Measurements from ENCODE around the gene C19orf85.
"Not testable (repeated sequence)": the region's sequence is repeated elsewhere in the genome, so short reads cannot be mapped to it uniquely, and the experiment has no call there.

The C19orf85 gene

DNA sequence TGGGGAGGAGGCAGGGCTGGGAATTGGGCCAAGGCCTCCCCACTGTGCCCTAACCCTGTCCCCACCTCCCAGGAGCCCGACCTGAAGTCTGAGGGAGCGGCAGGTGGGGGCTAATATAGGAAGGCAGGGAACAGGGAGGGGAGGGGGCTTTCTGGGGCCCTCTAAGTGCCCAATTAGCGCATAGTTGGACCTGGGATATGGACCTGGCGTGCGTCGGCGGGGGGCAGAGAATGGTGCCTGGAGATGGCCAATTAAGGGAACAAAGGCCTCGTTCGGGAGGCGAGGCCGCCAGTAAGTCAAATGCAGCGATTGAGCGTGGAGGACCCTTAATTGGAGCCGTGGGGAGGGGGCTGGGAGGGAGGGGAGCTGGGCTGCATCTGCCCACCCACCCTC is at the start of gene C19orf85:
Gene C19orf85, minus strand, starts transcription at position 90 of the 393 bp plus-strand sequence. CDS start 197 bp downstream, outside the sequence.
- no peak for DNase-seq

DNA sequence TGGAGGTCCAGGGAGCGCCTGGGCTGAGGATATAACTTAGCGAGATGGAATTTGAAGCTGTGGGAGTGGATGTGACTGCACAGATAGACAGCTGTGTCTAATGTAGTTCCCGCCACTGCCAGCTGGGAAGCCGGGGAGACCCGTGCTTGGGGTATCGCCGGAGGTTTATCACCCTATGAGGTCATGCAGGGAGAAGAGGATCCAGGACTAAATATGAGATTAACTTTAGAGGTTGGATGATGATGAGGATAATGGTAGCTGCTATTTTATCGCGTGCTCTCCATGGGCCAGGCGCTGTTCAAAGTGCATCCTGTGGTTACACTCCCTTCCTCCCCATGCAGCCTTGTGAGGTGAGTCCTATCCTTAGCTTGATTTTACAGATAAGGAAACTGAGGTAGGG is 43.6 kb upstream of the C19orf85 start:
- no peak for DNase-seq

DNA sequence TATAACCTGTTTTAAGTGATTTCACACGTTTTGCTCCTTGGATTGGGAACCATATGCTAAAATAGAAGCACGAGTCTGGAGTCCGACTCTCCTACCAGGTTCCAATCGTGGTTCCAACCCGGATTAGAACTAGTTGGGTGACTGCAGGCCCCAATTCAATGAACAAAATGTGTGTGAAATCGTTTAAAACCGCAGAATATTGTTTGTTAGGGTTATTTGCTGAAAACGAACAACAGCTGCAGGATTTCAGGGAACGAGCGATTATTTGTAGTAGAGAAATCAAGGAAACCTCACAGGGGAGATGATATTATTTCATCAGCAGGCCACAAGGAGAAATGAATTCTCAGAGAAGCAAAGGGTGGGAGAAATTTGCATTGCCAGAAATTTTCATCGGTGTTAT is 40.4 kb upstream of the C19orf85 start:
- DNase-seq, result no peak

DNA sequence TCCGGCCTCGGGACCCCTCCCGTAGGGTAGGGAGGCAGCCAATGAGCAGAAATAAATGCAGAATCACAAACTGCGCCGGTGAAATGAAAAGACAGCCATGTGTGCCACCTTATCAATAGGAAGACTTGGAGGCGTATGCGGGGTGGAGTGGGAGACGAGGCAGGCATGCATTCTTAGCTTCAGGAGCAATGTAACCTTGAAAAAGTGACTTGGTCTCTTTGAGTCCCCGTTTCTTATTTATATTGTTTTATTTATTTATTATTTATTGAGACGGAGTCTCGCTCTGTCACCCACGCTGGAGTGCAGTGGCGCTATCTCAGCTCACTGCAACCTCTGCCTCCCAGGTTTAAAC is 39.7 kb upstream of the C19orf85 start:
- no peak for DNase-seq

DNA sequence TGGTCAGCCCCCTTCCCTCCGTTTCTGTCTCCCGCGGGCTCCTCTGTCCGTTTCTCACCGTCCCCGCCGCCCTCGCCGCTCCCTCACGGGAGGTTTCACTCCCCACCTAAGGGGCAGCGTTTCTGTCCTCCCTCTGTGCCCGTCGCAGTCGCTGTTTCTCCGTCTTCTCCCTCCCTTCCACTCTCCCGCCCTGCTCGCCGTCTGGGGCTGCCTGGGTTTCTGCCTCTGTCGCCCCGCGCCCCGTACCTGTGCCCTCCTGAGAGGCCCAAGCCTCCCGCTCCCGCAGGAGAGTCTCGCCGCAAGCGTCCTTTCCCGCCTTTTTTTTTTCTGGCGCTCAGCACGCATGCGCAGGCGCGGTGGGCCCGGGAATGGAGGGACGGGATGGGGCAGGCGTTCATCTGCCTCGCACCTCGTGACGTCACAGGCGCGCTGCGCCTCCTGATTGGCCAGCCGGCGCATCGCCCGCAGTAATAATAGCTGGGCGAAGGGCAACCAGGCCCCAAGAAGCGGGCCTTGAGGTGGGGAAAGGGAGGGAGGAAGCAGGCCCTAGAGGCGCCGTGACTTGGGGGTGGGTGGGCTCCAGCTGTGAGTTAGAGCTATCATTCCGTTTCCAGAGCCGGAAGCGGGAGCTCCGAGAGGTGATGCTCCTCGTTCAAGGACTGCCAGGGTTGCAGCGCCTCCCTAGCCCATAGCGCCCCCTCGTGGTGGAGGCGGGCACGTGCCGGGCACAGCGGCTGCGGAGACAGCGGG is 39.1 kb upstream of the C19orf85 start:
- DNase-seq, result peak; percentile 88

DNA sequence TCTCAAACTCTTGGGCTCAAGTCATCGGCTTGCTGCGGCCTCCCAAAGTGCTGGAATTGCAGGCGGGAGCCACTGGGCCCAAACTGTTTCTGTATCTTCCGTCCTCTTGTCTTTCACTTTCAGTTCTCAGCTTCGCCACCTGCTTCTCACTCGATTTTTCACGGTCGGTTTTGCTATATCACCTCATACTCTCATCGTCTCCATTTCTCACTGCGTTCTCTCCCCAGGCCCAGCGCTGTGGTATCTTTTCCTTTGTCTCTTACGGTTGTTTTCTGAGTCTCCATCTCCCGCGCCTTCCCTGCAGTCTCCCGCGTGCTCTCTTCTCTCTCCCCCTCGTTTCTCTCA is 38.6 kb upstream of the C19orf85 start:
- DNase-seq, result no peak

DNA sequence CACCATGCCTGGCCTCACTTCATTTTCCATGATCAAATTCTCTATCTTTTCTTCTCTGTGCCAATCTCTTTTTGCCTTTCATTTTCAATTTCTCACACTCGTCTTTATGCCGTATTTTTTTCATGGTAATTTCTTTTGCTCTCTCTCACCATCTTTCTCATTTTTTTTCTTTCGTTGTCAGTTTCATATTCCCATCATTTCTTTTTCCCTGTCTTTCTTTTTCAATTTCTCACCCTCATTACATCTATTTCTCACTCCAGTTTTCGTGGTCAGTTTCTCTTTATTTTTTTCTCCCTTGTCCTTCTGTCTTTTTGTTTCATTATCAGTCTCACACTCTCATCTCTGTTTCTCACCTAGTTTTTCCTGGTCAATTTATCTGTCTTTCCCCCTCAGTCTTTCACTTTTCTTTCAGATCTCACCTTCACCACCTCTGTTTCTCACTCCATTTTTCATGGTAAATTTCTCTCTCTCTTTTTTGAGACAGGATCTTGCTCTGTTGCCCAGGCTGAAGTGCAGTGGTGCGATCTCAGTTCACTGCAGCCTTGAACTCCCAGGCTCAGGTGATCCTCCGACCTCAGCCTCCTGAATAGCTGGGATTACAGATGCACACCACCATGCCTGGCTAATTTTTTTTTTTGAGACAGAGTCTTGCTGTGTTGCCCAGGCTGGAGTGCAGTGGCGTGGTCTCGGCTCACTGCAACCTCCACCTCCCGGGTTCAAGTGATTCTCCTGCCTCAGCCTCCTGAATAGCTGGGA is 37.8 kb upstream of the C19orf85 start:
- no peak for DNase-seq

DNA sequence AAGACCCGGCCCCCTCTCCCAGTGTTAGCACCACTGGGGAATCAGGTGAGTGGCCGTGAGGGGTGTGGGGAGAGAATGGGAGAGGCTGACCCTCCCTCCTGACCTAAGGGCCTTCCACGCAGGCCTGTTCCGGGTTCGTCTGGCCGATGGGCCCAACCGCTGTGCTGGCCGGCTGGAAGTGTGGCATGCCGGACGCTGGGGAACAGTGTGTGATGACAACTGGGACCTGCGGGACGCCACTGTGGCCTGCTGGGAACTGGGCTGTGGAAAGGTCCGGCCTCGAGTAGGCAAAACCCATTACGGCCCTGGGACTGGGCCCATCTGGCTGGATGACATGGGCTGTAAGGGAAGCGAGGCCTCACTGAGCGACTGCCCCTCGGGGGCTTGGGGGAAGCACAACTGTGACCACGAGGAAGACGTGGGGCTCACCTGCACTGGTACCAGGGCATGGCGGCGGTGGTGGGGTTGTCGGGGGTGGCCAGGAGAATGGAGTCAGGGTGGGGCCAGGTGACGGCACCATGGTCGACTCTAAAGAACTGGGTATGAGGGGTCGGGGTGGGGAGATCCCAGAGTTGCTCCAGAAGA is 35.9 kb upstream of the C19orf85 start:
- DNase-seq, result no peak

DNA sequence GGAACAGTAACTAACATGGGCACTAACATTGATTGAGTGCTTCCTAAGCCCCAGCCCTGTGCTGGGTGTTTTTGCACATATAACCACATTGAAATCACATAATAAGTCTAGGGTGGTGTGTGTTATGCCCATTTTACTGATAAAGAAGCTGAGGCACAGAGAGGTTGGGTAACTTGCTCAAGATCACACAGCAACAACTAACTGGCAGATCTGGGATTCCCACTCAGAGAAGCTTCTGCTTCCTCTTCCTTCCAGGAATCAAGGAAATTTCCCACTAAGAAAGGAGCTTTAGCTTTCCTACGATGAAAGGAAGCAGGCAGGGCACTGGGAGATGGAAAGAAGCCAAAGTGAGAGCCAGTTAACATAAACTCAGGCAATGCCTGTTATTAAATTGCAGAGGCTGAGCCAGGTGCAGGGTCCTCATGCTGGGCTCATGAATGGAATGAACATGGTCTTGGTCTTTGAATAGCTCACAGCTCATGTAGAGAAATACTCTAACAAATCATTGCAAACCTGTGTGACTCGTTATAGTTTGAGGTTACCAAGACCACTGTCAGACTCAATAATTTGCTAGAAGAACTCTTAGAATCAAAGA is 33.8 kb upstream of the C19orf85 start:
- DNase-seq, result no peak

DNA sequence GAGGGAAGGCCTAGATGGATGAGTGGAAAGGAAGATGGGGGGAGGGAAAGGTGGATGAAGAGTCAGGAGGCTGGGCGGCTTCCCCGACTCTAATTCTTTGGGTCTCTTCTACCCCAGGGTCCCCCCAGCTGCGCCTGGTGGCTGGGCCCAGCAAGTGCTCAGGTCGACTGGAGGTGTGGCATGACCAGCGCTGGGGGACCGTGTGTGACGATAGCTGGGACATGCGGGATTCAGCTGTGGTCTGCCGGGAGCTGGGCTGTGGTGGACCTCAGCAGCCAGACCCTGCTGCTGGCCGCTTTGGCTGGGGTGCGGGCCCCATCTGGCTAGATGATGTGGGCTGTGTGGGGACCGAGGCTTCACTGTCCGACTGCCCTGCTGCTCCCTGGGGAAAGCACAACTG is 33.2 kb upstream of the C19orf85 start:
- no peak for DNase-seq

DNA sequence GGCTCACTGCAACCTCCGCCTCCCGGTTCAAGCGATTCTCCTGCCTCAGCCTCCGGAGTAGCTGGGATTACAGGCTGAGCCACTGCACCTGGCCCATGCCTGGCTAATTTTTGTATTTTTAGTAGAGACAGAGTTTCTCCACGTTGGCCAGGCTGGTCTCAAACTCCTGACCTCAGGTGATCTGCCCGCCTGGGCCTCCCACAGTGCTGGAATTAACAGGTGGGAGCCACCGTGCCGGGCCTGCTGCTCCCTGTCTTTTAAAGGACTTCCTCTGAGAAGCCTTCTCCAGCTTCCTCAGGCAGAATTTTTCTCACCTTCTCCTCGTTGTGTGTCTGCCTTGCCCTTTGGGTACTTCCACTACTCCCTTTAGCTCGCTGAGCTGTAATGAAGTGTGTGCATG is 32.3 kb upstream of the C19orf85 start:
- not testable (repeated sequence) for DNase-seq

DNA sequence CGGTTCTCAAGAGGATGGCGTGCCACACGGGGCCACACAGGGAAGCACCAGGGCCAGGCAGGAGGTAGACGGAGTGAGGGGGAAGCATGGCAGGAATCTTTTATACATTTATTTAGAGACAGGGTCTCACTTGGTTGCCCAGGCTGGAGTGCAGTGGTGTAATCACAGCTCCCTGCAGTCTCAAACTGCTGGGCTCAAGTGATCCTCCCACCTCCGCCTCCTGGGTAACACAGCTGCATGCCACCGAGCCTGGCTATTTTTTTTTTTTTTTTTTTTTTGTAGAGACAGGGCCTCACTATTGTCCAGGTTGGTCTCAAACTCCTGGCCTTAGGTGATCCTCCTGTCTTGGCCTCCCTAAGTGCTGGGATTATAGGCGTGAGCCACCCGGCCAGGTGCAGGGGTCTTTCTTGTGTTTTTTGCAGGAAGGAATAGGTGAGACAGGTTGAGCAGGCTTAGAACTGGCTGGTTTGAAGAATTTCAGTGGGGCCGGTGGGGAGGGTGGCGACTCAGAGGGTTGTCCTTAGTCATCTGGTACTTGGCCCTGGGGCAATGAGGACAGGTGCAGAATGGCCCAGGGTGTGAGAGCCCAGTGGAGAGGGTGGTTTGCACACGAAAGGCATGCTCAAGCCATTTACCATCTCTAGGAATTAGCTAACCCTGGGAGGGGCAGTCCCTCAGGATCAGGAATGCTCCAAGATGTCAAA is 31.2 kb upstream of the C19orf85 start:
- DNase-seq, result no peak

DNA sequence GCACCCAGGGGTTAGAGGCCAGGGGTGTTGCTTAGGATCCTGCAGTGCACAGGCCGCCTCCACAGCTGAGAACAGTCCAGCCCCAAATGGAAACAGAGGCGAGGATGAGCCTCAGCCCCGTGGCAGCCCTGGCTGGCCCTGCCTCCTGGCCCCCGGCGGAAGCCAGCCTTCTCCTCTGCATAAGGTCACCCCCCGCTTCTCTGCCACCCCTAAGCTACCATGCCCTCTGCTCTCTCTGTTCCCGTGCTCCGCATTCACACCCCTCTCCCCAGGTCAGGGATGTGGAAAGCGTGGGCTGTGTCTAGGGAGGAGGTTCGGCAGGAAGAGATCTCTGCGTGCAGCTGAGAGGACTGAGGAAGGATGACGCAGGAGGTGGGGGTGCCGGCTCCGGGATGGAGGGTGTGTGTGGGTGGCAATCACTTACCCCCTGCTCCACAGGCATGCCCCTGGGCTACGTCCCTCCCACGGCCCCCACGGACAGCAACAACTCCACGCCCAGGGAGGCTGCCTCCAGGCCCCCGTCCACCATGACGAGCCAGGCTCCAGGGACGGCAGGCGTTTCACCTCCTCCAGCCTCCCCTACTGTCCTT is 29.7 kb upstream of the C19orf85 start:
- DNase-seq, result no peak

DNA sequence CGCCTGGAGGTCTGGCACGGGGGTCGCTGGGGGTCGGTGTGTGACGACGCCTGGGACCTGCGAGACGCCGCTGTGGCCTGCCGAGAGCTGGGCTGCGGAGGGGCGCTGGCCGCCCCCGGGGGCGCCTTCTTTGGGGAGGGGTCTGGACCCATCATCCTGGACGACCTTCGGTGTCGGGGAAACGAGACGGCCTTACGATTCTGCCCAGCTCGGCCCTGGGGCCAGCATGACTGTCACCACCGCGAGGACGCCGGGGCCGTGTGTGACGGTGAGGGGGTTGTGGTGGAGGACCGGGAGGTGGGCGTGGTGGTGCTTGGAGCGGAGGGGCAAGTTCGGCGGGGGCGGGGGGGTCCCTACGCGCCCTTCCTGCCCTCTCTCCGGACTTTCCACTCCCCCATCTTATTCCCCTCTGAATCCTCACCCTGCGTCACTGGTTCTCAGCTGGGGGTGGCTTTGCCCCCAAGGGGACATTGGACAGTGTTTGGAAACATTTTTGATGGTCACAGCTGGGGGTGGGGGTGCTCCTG is 29.2 kb upstream of the C19orf85 start:
- DNase-seq, result no peak

DNA sequence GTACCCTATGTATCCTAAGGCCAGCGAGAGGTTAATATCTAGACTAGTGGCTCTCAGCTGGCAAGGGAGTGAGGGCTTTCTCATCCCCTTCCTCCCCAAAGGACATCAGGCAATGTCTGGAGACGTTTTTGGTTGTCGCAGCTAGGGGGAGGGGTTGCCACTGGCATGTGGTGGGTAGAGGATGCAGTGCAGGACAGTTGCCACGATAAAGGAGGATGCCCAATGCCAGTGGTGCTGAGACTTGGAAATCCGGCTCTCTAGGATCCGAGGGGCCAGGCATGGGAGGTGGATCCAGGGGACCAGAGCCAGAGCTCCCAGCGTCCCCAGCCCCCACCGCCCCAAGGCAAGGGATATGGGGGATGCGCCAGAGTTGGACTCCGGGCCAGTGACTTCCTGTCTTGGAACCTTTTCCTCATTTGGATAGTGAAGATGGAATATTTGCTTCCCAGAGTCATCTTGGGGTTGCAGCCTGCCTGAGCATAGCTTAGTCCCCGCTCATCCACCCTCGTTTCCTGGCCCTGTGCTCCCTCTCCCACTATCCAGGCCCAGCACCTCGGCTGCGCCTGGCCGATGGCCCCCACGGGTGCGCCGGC is 28.6 kb upstream of the C19orf85 start:
- no peak for DNase-seq

DNA sequence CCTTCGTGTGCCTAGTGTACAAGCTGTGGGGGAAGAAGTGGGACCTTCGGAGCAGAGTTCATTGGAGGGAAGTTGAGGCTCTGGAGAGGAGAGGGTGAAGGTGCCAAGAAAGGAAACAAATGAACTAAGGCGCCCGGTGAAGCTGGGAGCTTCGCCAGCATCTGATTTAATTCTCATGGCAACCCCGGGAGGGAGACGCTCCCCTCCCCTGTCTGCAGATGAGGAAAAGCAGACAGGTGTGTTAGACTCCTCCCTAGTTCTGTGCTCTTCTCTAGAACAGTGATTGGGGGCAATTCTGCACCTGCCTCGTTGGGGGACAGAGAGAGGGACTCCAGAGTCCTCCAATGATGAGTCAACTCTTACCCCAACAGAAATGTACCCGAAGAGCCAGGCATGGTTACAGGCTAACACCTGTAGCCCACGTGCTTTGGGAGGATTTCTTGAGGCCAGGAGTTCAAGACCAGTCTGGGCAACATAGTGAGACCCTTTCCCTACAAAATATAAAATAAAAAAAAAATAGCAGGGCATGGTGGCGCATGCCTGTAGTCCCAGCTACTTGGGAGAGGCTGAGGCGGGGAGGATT is 27.9 kb upstream of the C19orf85 start:
- DNase-seq, result no peak

DNA sequence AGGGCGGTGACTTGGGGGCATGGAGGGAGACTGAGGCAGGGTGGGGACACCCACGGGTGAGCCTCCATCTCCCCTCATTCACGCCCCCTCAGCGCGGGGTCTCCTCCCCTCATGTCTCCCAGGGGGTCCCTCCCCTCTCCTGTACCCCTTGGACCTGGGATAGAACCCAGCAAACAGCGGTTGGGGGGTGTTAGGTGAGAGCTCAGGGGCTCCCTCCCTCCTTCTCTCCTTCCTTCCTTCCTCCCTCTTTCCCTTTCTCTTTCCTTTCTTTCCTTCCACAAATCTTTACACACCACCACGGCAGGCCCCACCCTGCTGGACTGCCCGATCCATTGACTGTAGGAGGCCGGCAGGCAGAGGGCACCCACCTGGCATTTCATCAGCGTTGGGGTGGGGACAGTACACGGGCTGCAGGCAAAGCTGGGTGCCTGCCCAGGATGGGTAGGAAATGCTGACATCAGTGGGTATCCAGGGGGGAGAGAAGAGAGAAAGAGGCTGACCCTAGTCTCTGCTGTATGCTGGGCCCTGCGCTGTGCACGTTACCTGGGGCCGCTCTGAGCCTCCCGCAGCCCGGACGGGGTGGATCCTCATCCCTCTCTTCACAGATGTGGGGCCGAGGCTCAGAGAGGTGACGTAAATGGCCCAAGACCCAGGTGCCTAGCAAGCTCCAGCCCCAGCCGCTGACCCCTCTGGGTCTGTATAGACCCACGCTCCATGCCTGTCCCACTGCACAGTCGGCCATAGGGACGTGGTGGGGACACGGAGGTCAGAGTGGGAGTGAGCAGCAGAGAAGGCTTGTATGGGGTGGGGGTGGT is 27.2 kb upstream of the C19orf85 start:
- no peak for DNase-seq

DNA sequence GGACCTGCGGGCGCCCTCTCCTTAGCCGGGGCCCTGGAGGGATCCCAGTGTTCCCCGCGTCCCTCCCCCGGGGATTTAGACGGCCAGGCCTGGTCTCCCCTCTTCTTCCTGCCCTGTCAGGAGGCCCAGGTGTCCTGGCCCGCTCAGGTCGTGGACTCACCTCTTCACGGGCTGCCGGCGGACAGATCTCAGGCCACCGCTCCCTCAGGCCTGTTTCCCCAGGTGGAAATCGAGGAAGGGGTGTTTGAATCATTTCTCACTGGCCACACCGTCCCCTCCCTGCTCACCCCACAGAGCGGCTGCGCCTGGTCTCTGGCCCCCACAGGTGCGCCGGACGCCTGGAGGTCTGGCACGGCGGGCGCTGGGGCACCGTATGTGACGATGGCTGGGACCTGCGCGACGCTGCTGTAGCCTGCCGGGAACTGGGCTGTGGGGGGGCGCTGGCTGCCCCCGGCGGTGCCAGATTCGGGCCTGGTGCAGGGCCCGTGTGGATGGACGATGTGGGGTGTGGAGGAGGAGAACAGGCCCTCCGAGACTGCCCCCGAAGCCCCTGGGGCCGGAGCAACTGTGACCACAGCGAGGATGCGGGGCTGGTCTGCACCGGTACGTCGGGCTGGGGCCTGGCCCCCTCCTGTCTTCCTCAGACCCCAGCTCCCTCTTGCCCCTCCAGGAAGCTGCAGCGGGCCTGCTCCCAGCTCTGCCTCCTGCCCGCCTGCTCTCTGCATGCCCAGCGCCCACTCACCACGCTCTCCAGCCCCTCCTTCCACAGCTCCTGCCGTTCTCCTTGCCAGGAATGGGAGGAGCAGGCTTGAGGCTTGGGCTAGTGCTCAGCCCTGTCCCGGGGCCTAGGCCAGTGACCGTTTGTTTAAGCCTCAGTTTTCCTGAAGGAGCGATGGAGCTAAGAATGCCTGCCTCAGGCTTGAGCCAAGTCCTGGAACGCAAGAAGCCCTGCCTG is 26.2 kb upstream of the C19orf85 start:
- DNase-seq, result no peak

DNA sequence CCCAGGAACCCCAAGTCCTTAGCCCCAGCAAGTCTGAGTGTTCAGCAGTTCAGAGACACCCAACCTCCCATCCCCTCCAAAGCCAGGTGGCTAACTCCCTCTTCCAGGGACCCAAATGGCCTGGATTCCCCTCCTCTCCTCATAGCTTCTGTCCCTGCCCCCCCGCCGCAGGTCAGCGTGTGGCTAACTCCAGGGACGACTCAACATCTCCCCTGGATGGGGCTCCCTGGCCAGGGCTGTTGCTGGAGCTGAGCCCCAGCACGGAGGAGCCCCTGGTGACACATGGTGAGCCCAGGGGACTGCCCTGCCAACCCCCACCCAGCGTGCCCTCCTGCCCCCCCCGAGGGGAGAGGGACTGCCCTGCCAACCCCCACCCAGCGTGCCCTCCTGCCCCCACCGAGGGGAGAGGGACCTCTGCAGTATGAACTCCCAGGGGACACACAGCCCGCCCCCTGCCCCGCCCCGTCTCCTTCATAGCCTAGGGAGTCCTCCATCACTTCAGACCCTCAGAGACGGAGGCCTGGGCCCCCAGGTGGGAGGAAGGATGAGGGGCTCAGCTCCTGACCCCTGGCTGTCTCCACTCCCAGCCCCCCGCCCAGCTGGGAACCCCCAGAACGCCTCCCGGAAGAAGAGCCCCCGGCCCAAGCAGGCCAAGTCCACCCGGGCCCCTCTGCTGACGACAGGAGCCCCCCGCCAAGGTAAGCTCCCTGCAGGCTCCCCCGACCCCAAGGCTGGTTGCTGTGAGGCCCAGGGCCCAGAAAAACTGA is 25.3 kb upstream of the C19orf85 start:
- no peak for DNase-seq

Measured in NCI-H1048 (cell line).